Neural progenitor cell (in vitro differentiated cells): ENCODE data around the gene ZNF280A. TPM values are rescaled to one million over a fixed set of nuclear protein-coding genes. Genes with fewer than 3 reads are reported as not detected.
A peak's percentile ranks its signal among the peaks of the same experiment; 100 is the strongest.
"Not testable (repeated sequence)": the region's sequence is repeated elsewhere in the genome, so short reads cannot be mapped to it uniquely, and the experiment has no call there.

ENCODE experiments used
- DNase-seq: peaks from one replicate; pipeline ENCODE4 v3.0.0-alpha.2; 2016; ENCODE audit warnings: low spot score
- H2AFZ ChIP-seq: fragments of 200-600 bp; sonication (generic); replicated peaks from 2 replicates; pipeline ENCODE4 v1.6.1; 2016; ENCODE audit warnings: antibody characterized with exemption
- H3F3A ChIP-seq: fragments of 200-600 bp; sonication (generic); 2 replicates; pipeline ENCODE4 v1.6.1; 2016; ENCODE audit warnings: antibody characterized with exemption, low read depth
- H3K27ac ChIP-seq: fragments of 200-600 bp; sonication (generic); 2 replicates; pipeline ENCODE4 v1.5.1; 2016; ENCODE audit warnings: mild to moderate bottlenecking
- H3K27me3 ChIP-seq: fragments of 200-600 bp; sonication (generic); 2 replicates; pipeline ENCODE4 v1.6.1; 2016; ENCODE audit warnings: mild to moderate bottlenecking, moderate library complexity
- H3K36me3 ChIP-seq: fragments of 200-600 bp; sonication (generic); 2 replicates; pipeline ENCODE4 v1.5.1; 2016
- H3K4me1 ChIP-seq: fragments of 200-600 bp; sonication (generic); 2 replicates; pipeline ENCODE4 v1.6.1; 2016; ENCODE audit warnings: mixed run types
- H3K4me2 ChIP-seq: fragments of 200-600 bp; sonication (generic); 2 replicates; pipeline ENCODE4 v1.6.1; 2016
- H3K4me3 ChIP-seq: fragments of 200-600 bp; sonication (generic); 2 replicates; pipeline ENCODE4 v1.5.1; 2016
- H3K79me2 ChIP-seq: fragments of 200-600 bp; sonication (generic); 2 replicates; pipeline ENCODE4 v1.6.1; 2016; ENCODE audit warnings: low read depth
- H3K9ac ChIP-seq: fragments of 200-600 bp; sonication (generic); 2 replicates; pipeline ENCODE4 v1.6.1; 2016
- H3K9me3 ChIP-seq: fragments of 200-600 bp; sonication (generic); 2 replicates; pipeline ENCODE4 v1.5.1; 2016; ENCODE audit warnings: low read depth
- H4K20me1 ChIP-seq: fragments of 200-600 bp; sonication (generic); 2 replicates; pipeline ENCODE4 v1.6.1; 2016; ENCODE audit warnings: low read depth
- H3K27ac Mint-ChIP-seq: 3 replicates; pipeline ENCODE4 v1.8.0; 2021; ENCODE audit warnings: mixed read lengths
- H3K27me3 Mint-ChIP-seq: 2 replicates; pipeline ENCODE4 v1.8.0; 2022; ENCODE audit warnings: low read depth, mild to moderate bottlenecking, inconsistent platforms, moderate library complexity, mixed read lengths; ENCODE audit not compliant: insufficient read depth
- H3K36me3 Mint-ChIP-seq: 3 replicates; pipeline ENCODE4 v1.8.0; 2021; ENCODE audit warnings: mixed read lengths
- H3K4me1 Mint-ChIP-seq: 3 replicates; pipeline ENCODE4 v1.8.0; 2021; ENCODE audit warnings: mixed read lengths
- H3K4me3 Mint-ChIP-seq: 3 replicates; pipeline ENCODE4 v1.8.0; 2021; ENCODE audit warnings: mild to moderate bottlenecking, moderate library complexity, mixed read lengths
- H3K9me3 Mint-ChIP-seq: 3 replicates; pipeline ENCODE4 v1.8.0; 2020; ENCODE audit warnings: mixed read lengths
- CTCF ChIP-seq: fragments of 200-600 bp; sonication (generic); IDR thresholded peaks from 2 replicates; pipeline ENCODE4 v1.5.1; 2017; ENCODE audit warnings: antibody characterized with exemption, mild to moderate bottlenecking
- EZH2 ChIP-seq: fragments of 200-600 bp; sonication (generic); IDR thresholded peaks from 2 replicates; pipeline ENCODE4 v1.6.1; 2017; ENCODE audit warnings: antibody characterized with exemption, mild to moderate bottlenecking, moderate library complexity
- EZH2phosphoT487 ChIP-seq: fragments of 200-600 bp; sonication (generic); IDR thresholded peaks from 2 replicates; pipeline ENCODE4 v1.6.1; 2017; ENCODE audit warnings: antibody characterized with exemption
- total RNA-seq: library from RNA; depleted of rRNA; stranded (reverse); fragments of >200 nt; gene quantifications from 2 replicates; pipeline ENCODE4 v1.2.3, GENCODE V29; 2015; ENCODE audit warnings: low replicate concordance

Gene ZNF280A
- total RNA-seq, 1 donor from 2014 or later: 3.7 TPM

DNA sequence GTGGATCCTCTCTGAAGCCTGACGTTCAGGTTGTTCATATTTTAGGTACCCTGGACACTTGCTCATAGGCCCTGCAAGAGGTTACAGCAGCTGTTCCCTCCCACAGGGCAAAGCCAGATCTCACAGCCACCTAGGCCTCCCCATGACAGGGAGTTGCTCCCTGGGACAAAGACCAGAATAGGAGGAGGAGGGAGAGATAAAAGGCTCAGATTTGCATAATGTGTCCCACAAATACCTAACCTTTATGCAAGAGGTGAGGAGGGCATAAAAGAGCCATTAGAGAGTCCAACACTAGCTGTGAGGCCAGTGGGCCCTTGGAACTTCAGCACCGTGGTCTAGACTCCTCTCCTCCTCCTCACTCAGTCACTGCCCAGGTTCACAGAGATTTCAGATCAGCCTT lies 45.3 kb downstream of the ZNF280A start:
- Mint-ChIP-seq H3K9me3 (peaks cover 3% of the 10 kb centered on the region), H3K4me1 (peaks cover 9% of the 10 kb centered on the region), H3K27me3 (peaks cover 2% of the 10 kb centered on the region), H3K4me3 (no peak overlapping the region), H3K36me3 (no peaks in the 10 kb centered on the region), H3K27ac (peak overlapping the region; percentile 46)
- no peak overlapping the region for H2AFZ ChIP-seq
- no peaks in the 10 kb centered on the region for H3F3A ChIP-seq
- no peaks in the 10 kb centered on the region for H3K36me3 ChIP-seq
- no peak for TF ChIP-seq CTCF
- TF ChIP-seq EZH2phosphoT487: no peak
- no peak for TF ChIP-seq EZH2
- H4K20me1 ChIP-seq: no peaks in the 10 kb centered on the region
- H3K4me1 ChIP-seq: peaks cover 9% of the 10 kb centered on the region
- H3K27me3 ChIP-seq: peaks cover 18% of the 10 kb centered on the region
- no peaks in the 10 kb centered on the region for H3K9me3 ChIP-seq
- H3K79me2 ChIP-seq: no peaks in the 10 kb centered on the region
- H3K27ac ChIP-seq: no peak overlapping the region
- peak; percentile 39 for DNase-seq
- H3K9ac ChIP-seq: no peak overlapping the region
- H3K4me3 ChIP-seq: no peak overlapping the region
- peak overlapping the region; percentile 28 for H3K4me2 ChIP-seq

DNA sequence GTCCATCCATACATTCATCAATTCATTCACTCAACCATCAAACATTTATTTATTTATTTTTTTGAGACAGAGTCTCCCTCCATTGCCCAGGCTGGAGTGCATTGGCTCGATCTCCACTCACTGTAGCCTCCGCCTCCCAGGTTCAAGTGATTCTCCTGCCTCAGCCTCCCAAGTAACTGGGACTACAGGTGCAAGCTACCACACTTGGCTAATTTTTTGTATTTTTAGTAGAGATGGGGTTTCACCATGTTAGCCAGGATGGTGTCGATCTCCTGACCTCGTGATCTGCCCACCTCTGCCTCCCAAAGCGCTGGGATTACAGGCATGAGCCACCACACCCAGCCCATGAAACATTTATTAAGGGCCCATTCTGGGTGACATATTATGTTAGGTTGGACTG lies 49.0 kb downstream of the ZNF280A start:
- not testable (repeated sequence) for H3K9ac ChIP-seq, H3K27ac Mint-ChIP-seq, H3K36me3 Mint-ChIP-seq, H3K4me2 ChIP-seq, H3K36me3 ChIP-seq, H3K4me3 ChIP-seq, H3F3A ChIP-seq, H3K4me3 Mint-ChIP-seq, H3K79me2 ChIP-seq, H2AFZ ChIP-seq, H3K27ac ChIP-seq, H3K4me1 Mint-ChIP-seq, DNase-seq, H3K4me1 ChIP-seq, H3K27me3 Mint-ChIP-seq, H3K9me3 ChIP-seq, H4K20me1 ChIP-seq
- peaks cover 45% of the 10 kb centered on the region for H3K27me3 ChIP-seq
- peaks cover 15% of the 10 kb centered on the region for H3K9me3 Mint-ChIP-seq

- no peak overlapping the region for H3K27ac Mint-ChIP-seq
- H3K9ac ChIP-seq: no peak overlapping the region
- peaks cover 4% of the 10 kb centered on the region for H3K4me1 ChIP-seq
- H4K20me1 ChIP-seq: no peaks in the 10 kb centered on the region
- no peaks in the 10 kb centered on the region for H3K9me3 ChIP-seq
- H3K27me3 Mint-ChIP-seq: peaks cover 3% of the 10 kb centered on the region
- peaks cover 15% of the 10 kb centered on the region for H3K9me3 Mint-ChIP-seq
- no peak overlapping the region for H3K27ac ChIP-seq
- H2AFZ ChIP-seq: no peak overlapping the region
- H3K4me3 Mint-ChIP-seq: no peak overlapping the region
- peaks cover 61% of the 10 kb centered on the region for H3K27me3 ChIP-seq
- no peak overlapping the region for H3K4me3 ChIP-seq
- no peak for TF ChIP-seq EZH2phosphoT487
- TF ChIP-seq EZH2: no peak
- no peak for TF ChIP-seq CTCF
- peaks cover 3% of the 10 kb centered on the region for H3K4me1 Mint-ChIP-seq
- no peaks in the 10 kb centered on the region for H3K36me3 ChIP-seq
- no peak for DNase-seq
- no peaks in the 10 kb centered on the region for H3K36me3 Mint-ChIP-seq
- H3K79me2 ChIP-seq: no peaks in the 10 kb centered on the region
- H3K4me2 ChIP-seq: no peak overlapping the region
- no peaks in the 10 kb centered on the region for H3F3A ChIP-seq
Measured at GRCh38 chr22:22469527-22469926, 50.5 kb downstream of the ZNF280A start.

- not testable (repeated sequence) for H3K27me3 Mint-ChIP-seq, H3K4me1 ChIP-seq, H3K36me3 ChIP-seq, H3K4me3 Mint-ChIP-seq, H3K9ac ChIP-seq, H2AFZ ChIP-seq, H3K9me3 ChIP-seq, H3K36me3 Mint-ChIP-seq, H3K4me3 ChIP-seq, H3K4me1 Mint-ChIP-seq, H3K27ac ChIP-seq, H3K27ac Mint-ChIP-seq, H3K79me2 ChIP-seq, H3F3A ChIP-seq, DNase-seq, H4K20me1 ChIP-seq, H3K4me2 ChIP-seq
- peaks cover 67% of the 10 kb centered on the region for H3K27me3 ChIP-seq
- peaks cover 15% of the 10 kb centered on the region for H3K9me3 Mint-ChIP-seq
Measured at GRCh38 chr22:22468794-22469469, 51.1 kb downstream of the ZNF280A start.
